Endothelial cell of umbilical vein (primary cell): ENCODE results near the gene MED26.

ENCODE experiments used
- CTCF ChIP-seq, 2 donors: IDR thresholded peaks; 1 replicate in 1 of 2; 2 replicates in 1 of 2; pipeline ENCODE4 v1.5.1; 2011; ENCODE audit warnings: low read length in 2 of 2, mild to moderate bottlenecking in 2 of 2, moderate library complexity in 2 of 2, control low read depth in 1 of 2, inconsistent platforms in 1 of 2, low read depth in 1 of 2; ENCODE audit not compliant: insufficient read depth in 1 of 2; ENCODE audit errors: extremely low read depth in 1 of 2
- MYC ChIP-seq: IDR thresholded peaks from one replicate; pipeline ENCODE4 v1.6.1; 2011; ENCODE audit warnings: mild to moderate bottlenecking, low read depth, low read length
- POLR2A ChIP-seq: IDR thresholded peaks from 2 replicates; pipeline ENCODE4 v1.6.1; 2012; ENCODE audit warnings: low read depth, mild to moderate bottlenecking, control low read depth, low read length

- TF ChIP-seq POLR2A (no peak), CTCF (IDR thresholded peaks at IDR 0.05; ENCODE audit: extremely low read depth in 1 of 2, insufficient read depth in 1 of 2, low read depth in 1 of 2, low read length in 2 of 2) (no peak), MYC (no peak)
Observed at GRCh38 chr19:16590876-16591802, 36.9 kb downstream of the MED26 start.
